GM11168 (cell line): ENCODE measurements around the gene TOGARAM2.
"Not testable (repeated sequence)": the region's sequence is repeated elsewhere in the genome, so short reads cannot be mapped to it uniquely, and the experiment has no call there.

Experiments used
- in situ Hi-C: fragments of 300-500 bp; cut with MboI; formaldehyde crosslinking; loops from one replicate; pipeline ENCODE4 v1.12.0; 2022; ENCODE audit warnings: low sequenced_read_pairs; ENCODE audit not compliant: unreplicated experiment

TOGARAM2 gene

GRCh38 chr2:28976584-28976983 lies 4.5 kb upstream of the TOGARAM2 start:
- in situ Hi-C loops: no loop called here

DNA sequence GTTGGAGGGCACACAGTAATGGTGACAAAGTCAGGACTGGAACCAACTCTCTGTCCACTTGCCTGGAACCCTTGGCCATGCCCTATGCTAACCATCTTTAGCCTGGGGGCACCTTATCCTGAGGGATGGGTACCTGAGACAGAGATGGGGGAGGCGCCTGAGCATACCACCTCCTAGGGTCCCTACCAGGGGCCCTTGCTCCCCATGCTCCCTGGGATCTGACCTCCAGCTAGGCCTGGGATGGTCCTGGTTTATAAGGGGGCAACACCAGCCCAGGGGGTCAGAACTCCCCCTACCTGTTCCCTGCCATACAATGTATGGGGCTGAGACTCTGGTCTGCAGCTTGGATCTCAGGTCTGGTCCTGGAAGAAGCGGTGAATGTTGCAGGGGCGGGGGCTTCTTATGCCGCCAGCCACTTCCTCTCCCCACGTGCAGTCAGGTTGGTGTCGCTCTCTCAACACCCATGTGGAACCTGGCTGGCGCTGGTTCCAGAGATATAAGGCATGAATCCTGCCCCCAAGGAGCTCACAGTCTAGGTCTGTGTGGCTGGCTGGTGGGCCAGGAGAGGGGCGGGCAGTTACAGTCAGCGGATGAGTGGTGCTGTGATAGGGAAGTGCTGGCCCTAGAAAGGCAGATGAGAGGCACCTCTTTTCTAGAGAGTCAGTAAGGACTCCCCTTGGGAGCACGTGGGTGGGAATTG lies 3.8 kb upstream of the TOGARAM2 start:
- in situ Hi-C loops: no loop called here

DNA sequence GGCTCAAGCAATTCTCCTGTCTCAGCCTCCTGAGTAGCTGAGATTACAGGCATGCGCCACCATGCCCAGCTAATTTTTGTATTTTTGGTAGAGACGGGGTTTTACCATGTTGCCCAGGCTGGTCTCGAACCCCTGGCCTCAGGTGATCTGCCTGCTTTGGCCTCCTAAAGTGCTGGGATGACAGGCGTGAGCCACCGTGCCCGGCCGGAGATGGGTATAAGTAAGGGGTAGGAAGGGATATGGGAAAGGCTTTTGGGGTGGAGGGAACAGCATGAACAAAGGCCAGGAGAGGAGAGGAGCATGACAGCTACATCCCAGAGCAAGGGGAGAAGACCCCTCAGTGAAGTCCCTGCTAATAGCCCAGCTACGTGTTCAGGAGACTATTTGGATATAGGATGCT lies 3.1 kb upstream of the TOGARAM2 start:
- in situ Hi-C loops: not testable (repeated sequence)

DNA sequence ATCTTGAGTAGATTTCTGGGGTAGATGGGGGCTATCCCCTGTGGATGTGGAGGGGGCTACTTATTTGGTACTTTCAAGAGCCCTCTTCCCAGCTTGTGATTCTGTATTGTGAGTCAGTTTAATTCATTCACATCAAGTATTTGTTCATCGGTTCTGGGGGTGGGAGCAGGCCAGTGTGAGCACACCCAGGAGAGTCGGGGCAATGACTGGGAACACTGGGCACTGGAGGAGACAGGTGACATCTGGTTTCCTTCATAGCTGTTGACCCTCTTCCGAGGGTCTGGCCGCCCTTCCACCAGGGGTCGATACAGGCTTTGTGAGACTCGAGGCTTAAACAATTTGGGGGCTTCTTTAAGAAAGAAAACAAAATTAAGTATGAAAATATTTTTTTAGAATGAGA lies 2.5 kb upstream of the TOGARAM2 start:
- in situ Hi-C loops: no loop called here

- in situ Hi-C loops: no loop called here
Observed at GRCh38 chr2:28979041-28979440, 2.1 kb upstream of the TOGARAM2 start.

DNA sequence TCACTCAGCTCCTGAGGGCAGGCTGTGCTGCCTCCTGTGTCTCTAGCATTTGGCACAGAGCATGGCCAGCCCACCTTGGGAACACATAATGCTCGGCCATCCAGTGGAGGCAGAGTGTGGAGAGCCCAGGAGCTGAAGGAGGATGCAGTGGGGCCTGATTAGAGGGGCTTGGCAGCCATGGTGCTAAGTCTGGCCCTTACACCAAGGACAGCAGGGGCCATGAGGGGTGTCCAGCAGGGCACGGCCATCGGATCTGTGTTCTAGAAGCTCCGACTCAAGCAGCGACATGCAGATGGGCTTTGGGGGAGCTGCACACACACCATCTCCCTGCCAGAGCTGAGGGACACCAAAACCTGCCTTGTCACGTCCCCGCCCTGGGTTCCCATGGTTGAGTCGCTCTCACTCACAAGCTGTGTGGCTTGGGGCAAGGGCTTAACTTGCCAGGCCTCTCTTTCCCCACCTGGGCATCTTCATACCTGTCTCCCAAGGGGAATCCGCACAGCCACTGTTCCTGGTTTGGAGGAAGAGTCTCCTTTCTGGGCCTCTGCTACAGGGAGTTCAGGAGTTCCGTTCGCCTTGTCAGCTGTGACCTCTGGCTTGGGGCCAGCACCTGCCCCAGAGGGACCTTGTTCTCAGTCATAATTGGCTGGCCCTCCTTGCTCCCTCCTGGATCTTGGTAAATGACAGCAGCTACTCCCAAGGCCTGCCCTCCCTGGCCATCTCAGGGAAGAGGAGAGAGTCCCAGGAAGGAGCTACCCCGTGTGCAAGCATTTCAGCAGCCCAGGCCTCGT lies 1.3 kb upstream of the TOGARAM2 start:
- in situ Hi-C loops: no loop called here

DNA sequence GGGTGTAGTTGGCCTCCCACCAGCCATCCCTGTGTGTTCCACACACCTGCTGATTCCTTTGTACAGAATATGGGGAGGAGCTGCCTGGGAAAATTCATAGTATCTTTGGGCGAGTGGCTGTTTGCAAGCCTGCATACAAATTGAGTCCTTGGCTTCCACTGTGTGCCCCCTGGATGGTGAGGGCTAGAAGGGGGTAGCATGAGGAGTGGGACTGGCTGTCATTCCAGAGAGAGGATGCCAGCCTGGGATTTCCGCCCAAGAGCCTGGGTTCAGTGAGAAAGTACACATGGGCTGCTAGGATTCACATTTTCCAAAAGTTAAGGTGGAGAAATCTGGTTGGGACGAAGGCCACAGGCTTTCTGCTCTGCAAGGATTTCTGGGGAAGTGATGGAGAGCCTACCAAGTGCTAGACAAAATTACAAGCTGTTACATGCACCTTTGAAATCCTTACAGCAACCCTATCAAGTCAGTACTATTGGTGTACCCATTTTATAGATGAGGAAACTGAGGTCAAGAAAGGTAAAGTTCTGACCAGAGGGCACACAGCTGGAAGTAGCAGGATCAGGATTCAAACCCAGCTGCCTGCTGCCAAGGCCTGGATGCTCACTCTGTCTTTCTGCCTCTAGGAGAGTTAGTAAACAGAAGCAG lies 606 bp upstream of the TOGARAM2 start:
- in situ Hi-C loops: no loop called here

GRCh38 chr2:28981620-28982376 lies 700 bp downstream of the TOGARAM2 start:
- in situ Hi-C loops: no loop called here

- in situ Hi-C loops: no loop called here
Observed at GRCh38 chr2:28982381-28982950, 1.4 kb downstream of the TOGARAM2 start.

GRCh38 chr2:28986429-28986828 lies 5.3 kb downstream of the TOGARAM2 start:
- in situ Hi-C loops: no loop called here

- in situ Hi-C loops: no loop called here
Observed at GRCh38 chr2:28989973-28990372, 8.9 kb downstream of the TOGARAM2 start.

DNA sequence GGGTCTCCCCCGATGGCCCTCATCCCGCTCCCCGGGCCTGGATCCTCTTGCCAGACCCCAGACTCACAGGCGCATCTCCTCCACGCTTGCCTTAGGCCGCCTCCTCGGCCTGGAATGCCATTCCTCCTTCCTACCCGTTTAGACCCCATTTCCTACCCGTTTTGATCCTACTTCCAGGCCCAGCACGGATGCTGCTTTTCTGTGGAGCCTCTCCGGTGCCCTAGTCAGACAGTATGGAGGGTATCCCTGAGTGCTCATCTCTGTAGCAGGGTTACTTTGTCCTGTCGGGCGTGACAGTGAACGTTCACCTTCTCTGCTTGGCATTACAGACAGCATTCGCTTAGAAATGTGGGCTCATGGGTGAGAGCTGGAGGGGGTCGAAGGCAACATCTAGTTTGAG lies 9.3 kb downstream of the TOGARAM2 start:
- in situ Hi-C loops: no loop called here

DNA sequence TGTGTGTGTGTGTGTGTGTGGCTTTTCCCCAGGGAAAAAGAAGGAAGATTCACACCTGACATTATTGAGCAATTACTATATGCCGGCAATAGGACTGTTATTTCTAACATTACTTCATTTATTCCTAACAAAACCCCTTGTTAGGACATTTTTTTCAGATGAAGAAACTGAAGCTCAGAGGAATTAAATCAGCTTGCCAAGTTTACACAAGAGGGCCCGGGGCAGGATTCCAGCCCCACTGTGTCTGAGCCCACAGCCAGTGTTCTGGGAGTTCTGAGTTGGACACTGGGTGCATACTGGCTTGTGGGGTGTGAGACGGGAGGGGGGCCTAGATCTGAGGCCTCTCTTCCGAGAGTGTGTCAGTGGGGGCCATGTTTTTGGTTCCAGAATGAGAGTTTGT lies 9.9 kb downstream of the TOGARAM2 start:
- in situ Hi-C loops: no loop called here

GRCh38 chr2:28991460-28991859 lies 10.4 kb downstream of the TOGARAM2 start:
- in situ Hi-C loops: no loop called here

DNA sequence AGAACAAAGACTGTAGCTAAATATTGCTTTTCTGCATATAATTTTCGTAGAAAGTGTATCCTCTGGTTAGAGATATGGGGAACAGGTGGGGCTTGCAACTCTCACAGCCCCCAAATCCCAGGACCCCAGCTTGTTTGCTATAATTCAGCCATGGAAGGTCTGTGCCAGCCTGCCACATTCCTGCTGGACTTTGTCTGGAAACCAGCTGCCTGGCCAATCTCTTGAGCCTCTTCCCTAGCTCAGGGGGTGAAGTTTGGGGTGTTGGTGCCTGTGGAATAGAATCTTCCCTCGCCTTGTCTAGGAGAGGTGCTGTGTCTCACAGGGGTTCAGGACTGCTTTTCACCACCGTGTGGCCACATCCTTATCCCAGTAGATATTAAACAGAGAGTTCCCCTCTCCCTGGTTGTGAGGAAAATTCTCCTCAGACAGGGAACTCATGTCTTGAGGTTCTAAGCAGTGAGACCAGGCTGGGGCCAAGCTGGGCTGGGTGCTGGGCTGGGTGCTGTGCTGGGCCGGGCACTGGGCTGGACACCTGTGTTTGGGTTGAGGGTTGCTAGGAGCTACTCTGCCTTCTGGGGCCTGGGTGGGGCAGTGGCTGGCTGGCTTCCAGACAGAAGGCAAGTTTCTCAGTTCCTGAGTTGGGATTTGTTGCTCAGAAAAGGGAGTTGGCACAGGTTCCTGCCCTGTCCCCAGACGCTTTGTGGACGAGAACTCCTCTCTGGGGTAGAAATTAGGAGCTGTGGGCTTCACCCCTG lies 12.3 kb downstream of the TOGARAM2 start:
- in situ Hi-C loops: no loop called here

DNA sequence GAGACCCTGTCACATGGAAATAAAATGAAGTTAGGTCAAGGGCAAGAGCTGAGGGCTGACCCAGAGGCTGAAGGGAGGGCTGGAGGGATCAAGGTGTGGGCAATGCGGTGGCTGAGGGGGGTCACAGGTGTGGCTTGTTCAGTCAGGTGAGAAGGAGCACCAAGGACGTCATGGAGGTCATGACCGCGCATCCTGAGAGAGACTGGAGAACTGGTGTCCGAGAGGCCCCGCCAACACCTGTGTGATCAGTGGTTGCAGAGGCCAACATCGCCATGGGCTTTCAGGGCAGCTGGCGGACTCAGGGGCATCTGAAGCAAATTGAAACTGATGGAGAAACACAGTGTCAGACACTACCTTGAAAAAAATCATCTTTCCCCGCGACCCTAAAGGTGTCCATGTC lies 13.0 kb downstream of the TOGARAM2 start:
- in situ Hi-C loops: no loop called here

- in situ Hi-C loops: no loop called here
Observed at GRCh38 chr2:28994679-28995078, 13.6 kb downstream of the TOGARAM2 start.

DNA sequence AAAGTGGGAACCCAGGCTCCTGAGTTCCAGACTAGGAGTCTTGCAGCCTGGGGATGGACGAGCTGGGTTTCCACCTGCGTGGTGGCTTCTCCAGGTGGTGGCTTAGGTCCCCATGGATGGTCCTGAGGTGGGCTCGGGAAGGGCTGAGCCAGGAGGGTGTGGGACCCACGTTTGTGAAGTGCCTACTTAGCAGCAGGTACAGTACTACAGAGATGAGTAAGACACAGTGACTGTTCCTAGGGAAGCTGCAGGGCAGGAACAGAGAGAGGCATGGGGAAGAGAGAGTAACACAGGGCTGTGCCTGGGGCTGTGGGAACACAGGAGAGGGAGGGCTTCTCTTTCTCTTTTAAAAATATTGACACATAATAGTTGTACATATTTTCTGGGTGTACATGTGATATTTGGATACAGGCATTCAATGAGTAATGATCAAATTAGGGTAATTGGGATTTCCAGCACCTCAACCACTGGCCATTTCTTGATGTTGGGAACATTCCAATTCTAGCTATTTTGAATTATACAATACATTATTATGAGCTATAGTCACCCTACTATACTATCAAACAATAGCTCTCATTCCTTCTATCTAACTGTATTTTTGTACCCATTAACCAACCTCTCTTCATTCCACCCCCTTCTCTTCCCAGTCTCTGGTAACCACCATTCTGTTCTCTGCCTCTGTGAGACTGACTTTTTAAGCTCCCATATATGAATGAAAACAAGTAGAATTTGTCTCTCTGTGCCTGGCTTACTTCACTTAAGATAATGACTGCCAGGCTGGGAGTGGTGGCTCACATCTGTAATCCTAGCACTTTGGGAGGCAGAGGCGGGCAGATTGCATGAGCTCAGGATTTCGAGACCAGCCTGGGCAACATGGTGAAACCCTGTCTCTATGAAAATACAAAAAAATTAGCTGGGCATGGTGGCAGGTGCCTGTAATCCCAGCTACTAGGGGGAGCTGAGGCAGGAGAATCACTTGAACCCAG lies 15.0 kb downstream of the TOGARAM2 start:
- in situ Hi-C loops: no loop called here
